WTC11 (cell line): ENCODE data around the gene SLC2A1. TPM values are rescaled to one million over a fixed set of nuclear protein-coding genes. Genes with fewer than 3 reads are reported as not detected.

Experiments
- ATAC-seq: fragments of 200-7000 bp; cut with Tn5 transposase; 2 replicates; pipeline ENCODE4 v1.10.0; 2021; ENCODE audit warnings: mild to moderate bottlenecking, moderate library complexity
- CTCF ChIA-PET: fragments of 300-600 bp; sonication (Branson Sonifier 250); formaldehyde crosslinking; loops from one replicate; lab custom pipeline; 2021; ENCODE audit warnings: antibody characterized with exemption; lab: Charles Lee
- POLR2A ChIA-PET: fragments of 350-600 bp; sonication (Branson Sonifier 250); formaldehyde crosslinking; loops from one replicate; lab custom pipeline; 2021; ENCODE audit warnings: antibody characterized with exemption; lab: Charles Lee
- DNase-seq: peaks from one replicate; pipeline ENCODE4 v3.0.0; 2021; ENCODE audit warnings: low spot score
- H3K27ac Mint-ChIP-seq: 2 replicates; pipeline ENCODE4 v1.8.0; 2021; ENCODE audit warnings: mixed read lengths
- H3K27me3 Mint-ChIP-seq: 2 replicates; pipeline ENCODE4 v1.8.0; 2021; ENCODE audit warnings: low read depth, mild to moderate bottlenecking, moderate library complexity, mixed read lengths
- H3K36me3 Mint-ChIP-seq: 2 replicates; pipeline ENCODE4 v1.8.0; 2021; ENCODE audit warnings: mixed read lengths
- H3K4me1 Mint-ChIP-seq: 2 replicates; pipeline ENCODE4 v1.8.0; 2022; ENCODE audit warnings: mixed read lengths
- H3K4me3 Mint-ChIP-seq: 2 replicates; pipeline ENCODE4 v1.8.0; 2021; ENCODE audit warnings: mild to moderate bottlenecking, moderate library complexity, mixed read lengths
- H3K9me3 Mint-ChIP-seq: 2 replicates; pipeline ENCODE4 v1.8.0; 2021; ENCODE audit warnings: mixed read lengths
- AR ChIP-seq: fragments of 250-450 bp; sonication (Bioruptor Pico); IDR thresholded peaks from 2 replicates; pipeline ENCODE4 v1.9.0; 2021; ENCODE audit warnings: mild to moderate bottlenecking
- ATF3 ChIP-seq: sonication (generic); formaldehyde crosslinking; conservative IDR thresholded peaks from 2 replicates; pipeline ENCODE4 v1.8.1; 2022; ENCODE audit warnings: mild to moderate bottlenecking, missing genetic modification reagents
- CBFB ChIP-seq: sonication (generic); formaldehyde crosslinking; IDR thresholded peaks from 2 replicates; pipeline ENCODE4 v1.8.1; 2022; ENCODE audit warnings: mild to moderate bottlenecking, low read depth, missing genetic modification reagents
- CDX4 ChIP-seq: fragments of 250-450 bp; sonication (Bioruptor Pico); IDR thresholded peaks from 2 replicates; pipeline ENCODE4 v1.9.0; 2021; ENCODE audit warnings: moderate library complexity, mild to moderate bottlenecking, inconsistent platforms, borderline replicate concordance
- ERG ChIP-seq: fragments of 250-450 bp; sonication (Bioruptor Pico); IDR thresholded peaks from 2 replicates; pipeline ENCODE4 v1.8.0; 2021; ENCODE audit warnings: mild to moderate bottlenecking
- ESRRA ChIP-seq: sonication (generic); formaldehyde crosslinking; IDR thresholded peaks from 2 replicates; pipeline ENCODE4 v1.8.1; 2022; ENCODE audit warnings: mild to moderate bottlenecking, missing genetic modification reagents, borderline replicate concordance
- NFYB ChIP-seq: sonication (generic); formaldehyde crosslinking; conservative IDR thresholded peaks from 2 replicates; pipeline ENCODE4 v1.8.0; 2022; ENCODE audit warnings: low read depth, missing genetic modification reagents
- NR2C2 ChIP-seq: sonication (generic); formaldehyde crosslinking; IDR thresholded peaks from 2 replicates; pipeline ENCODE4 v1.8.0; 2022; ENCODE audit warnings: mild to moderate bottlenecking, missing genetic modification reagents
- SMAD4 ChIP-seq: sonication (generic); formaldehyde crosslinking; IDR thresholded peaks from 2 replicates; pipeline ENCODE4 v1.8.0; 2022; ENCODE audit warnings: mild to moderate bottlenecking, missing genetic modification reagents
- STAT6 ChIP-seq: sonication (generic); formaldehyde crosslinking; conservative IDR thresholded peaks from 2 replicates; pipeline ENCODE4 v1.8.1; 2023; ENCODE audit warnings: mild to moderate bottlenecking, low read depth, missing genetic modification reagents, moderate library complexity
- ZBTB21 ChIP-seq: sonication (generic); formaldehyde crosslinking; IDR thresholded peaks from 2 replicates; pipeline ENCODE4 v1.8.1; 2023; ENCODE audit warnings: mild to moderate bottlenecking, missing genetic modification reagents, borderline replicate concordance
- ZNF121 ChIP-seq: sonication (generic); formaldehyde crosslinking; IDR thresholded peaks from 2 replicates; pipeline ENCODE4 v1.8.0; 2023; ENCODE audit warnings: missing genetic modification reagents
- ZNF138 ChIP-seq: sonication (generic); formaldehyde crosslinking; conservative IDR thresholded peaks from 2 replicates; pipeline ENCODE4 v1.8.1; 2022; ENCODE audit warnings: mild to moderate bottlenecking, moderate library complexity, missing genetic modification reagents
- ZNF232 ChIP-seq: sonication (generic); formaldehyde crosslinking; IDR thresholded peaks from 2 replicates; pipeline ENCODE4 v1.8.0; 2022; ENCODE audit warnings: mild to moderate bottlenecking, missing genetic modification reagents
- total RNA-seq: library from RNA; stranded (reverse); gene quantifications from 3 replicates; pipeline ENCODE4 v1.2.3, GENCODE V29; 2021
- TF ChIP-seq, protein P1 (sequence below): fragments of 250-450 bp; sonication (Bioruptor Pico); IDR thresholded peaks from 2 replicates; pipeline ENCODE4 v1.9.0; 2021; ENCODE audit warnings: mild to moderate bottlenecking, borderline replicate concordance
- TF ChIP-seq, protein P2 (sequence below): sonication (generic); formaldehyde crosslinking; IDR thresholded peaks from 2 replicates; pipeline ENCODE4 v1.8.1; 2023; ENCODE audit warnings: mild to moderate bottlenecking, missing genetic modification reagents, borderline replicate concordance
- TF ChIP-seq, protein P3 (sequence below): sonication (generic); formaldehyde crosslinking; IDR thresholded peaks from 2 replicates; pipeline ENCODE4 v1.8.0; 2023; ENCODE audit warnings: mild to moderate bottlenecking, missing genetic modification reagents

SLC2A1 gene
- total RNA-seq, 1 experiment from 2014 or later, result 215 TPM

DNA sequence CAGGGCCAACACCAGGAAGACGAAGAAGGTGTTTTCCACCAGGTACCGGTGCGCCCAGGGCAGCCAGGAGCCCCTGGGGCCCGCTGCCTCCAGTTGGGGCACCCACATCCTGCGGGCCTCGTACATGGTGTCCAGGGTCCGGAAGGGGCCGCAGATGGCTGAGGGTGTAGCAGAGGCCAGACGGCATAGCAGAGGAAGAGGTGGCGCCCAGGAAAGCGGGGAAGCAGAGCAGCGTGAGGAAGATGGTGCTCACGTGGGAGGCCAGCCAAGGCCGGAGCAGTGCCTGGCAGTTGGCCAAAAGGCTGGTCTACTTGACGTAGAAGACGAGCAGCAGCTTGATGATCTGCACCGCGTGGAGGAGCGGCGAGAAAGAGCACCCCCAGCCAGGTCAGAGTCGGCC lies 71.9 kb downstream of the SLC2A1 start:
- no peak overlapping the region for H3K27ac Mint-ChIP-seq
- no peak for ATAC-seq
- no peaks in the 10 kb centered on the region for H3K9me3 Mint-ChIP-seq
- POLR2A ChIA-PET, result no interaction called here
- H3K36me3 Mint-ChIP-seq, result no peaks in the 10 kb centered on the region
- H3K4me3 Mint-ChIP-seq, result no peak overlapping the region
- H3K4me1 Mint-ChIP-seq, result no peaks in the 10 kb centered on the region
- no peak for DNase-seq
- TF ChIP-seq NR2C2 (CRISPR knock-in tag) (no peak), SMAD4 (CRISPR knock-in tag) (no peak), ZNF232 (CRISPR knock-in tag) (no peak), AR (no peak), CBFB (CRISPR knock-in tag) (no peak), ERG (no peak), NFYB (CRISPR knock-in tag) (no peak), ZNF121 (CRISPR knock-in tag) (no peak), ZBTB21 (CRISPR knock-in tag) (no peak), ATF3 (no peak), ESRRA (CRISPR knock-in tag) (no peak), STAT6 (CRISPR knock-in tag) (no peak), CDX4 (CRISPR knock-in tag) (no peak), ZNF138 (no peak)
- TF ChIP-seq, protein P1, sequence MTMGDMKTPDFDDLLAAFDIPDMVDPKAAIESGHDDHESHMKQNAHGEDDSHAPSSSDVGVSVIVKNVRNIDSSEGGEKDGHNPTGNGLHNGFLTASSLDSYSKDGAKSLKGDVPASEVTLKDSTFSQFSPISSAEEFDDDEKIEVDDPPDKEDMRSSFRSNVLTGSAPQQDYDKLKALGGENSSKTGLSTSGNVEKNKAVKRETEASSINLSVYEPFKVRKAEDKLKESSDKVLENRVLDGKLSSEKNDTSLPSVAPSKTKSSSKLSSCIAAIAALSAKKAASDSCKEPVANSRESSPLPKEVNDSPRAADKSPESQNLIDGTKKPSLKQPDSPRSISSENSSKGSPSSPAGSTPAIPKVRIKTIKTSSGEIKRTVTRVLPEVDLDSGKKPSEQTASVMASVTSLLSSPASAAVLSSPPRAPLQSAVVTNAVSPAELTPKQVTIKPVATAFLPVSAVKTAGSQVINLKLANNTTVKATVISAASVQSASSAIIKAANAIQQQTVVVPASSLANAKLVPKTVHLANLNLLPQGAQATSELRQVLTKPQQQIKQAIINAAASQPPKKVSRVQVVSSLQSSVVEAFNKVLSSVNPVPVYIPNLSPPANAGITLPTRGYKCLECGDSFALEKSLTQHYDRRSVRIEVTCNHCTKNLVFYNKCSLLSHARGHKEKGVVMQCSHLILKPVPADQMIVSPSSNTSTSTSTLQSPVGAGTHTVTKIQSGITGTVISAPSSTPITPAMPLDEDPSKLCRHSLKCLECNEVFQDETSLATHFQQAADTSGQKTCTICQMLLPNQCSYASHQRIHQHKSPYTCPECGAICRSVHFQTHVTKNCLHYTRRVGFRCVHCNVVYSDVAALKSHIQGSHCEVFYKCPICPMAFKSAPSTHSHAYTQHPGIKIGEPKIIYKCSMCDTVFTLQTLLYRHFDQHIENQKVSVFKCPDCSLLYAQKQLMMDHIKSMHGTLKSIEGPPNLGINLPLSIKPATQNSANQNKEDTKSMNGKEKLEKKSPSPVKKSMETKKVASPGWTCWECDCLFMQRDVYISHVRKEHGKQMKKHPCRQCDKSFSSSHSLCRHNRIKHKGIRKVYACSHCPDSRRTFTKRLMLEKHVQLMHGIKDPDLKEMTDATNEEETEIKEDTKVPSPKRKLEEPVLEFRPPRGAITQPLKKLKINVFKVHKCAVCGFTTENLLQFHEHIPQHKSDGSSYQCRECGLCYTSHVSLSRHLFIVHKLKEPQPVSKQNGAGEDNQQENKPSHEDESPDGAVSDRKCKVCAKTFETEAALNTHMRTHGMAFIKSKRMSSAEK (CRISPR knock-in tag), result no peak
- TF ChIP-seq, protein P2, sequence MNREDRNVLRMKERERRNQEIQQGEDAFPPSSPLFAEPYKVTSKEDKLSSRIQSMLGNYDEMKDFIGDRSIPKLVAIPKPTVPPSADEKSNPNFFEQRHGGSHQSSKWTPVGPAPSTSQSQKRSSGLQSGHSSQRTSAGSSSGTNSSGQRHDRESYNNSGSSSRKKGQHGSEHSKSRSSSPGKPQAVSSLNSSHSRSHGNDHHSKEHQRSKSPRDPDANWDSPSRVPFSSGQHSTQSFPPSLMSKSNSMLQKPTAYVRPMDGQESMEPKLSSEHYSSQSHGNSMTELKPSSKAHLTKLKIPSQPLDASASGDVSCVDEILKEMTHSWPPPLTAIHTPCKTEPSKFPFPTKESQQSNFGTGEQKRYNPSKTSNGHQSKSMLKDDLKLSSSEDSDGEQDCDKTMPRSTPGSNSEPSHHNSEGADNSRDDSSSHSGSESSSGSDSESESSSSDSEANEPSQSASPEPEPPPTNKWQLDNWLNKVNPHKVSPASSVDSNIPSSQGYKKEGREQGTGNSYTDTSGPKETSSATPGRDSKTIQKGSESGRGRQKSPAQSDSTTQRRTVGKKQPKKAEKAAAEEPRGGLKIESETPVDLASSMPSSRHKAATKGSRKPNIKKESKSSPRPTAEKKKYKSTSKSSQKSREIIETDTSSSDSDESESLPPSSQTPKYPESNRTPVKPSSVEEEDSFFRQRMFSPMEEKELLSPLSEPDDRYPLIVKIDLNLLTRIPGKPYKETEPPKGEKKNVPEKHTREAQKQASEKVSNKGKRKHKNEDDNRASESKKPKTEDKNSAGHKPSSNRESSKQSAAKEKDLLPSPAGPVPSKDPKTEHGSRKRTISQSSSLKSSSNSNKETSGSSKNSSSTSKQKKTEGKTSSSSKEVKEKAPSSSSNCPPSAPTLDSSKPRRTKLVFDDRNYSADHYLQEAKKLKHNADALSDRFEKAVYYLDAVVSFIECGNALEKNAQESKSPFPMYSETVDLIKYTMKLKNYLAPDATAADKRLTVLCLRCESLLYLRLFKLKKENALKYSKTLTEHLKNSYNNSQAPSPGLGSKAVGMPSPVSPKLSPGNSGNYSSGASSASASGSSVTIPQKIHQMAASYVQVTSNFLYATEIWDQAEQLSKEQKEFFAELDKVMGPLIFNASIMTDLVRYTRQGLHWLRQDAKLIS (CRISPR knock-in tag), result no peak
- TF ChIP-seq, protein P3, sequence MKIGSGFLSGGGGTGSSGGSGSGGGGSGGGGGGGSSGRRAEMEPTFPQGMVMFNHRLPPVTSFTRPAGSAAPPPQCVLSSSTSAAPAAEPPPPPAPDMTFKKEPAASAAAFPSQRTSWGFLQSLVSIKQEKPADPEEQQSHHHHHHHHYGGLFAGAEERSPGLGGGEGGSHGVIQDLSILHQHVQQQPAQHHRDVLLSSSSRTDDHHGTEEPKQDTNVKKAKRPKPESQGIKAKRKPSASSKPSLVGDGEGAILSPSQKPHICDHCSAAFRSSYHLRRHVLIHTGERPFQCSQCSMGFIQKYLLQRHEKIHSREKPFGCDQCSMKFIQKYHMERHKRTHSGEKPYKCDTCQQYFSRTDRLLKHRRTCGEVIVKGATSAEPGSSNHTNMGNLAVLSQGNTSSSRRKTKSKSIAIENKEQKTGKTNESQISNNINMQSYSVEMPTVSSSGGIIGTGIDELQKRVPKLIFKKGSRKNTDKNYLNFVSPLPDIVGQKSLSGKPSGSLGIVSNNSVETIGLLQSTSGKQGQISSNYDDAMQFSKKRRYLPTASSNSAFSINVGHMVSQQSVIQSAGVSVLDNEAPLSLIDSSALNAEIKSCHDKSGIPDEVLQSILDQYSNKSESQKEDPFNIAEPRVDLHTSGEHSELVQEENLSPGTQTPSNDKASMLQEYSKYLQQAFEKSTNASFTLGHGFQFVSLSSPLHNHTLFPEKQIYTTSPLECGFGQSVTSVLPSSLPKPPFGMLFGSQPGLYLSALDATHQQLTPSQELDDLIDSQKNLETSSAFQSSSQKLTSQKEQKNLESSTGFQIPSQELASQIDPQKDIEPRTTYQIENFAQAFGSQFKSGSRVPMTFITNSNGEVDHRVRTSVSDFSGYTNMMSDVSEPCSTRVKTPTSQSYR (CRISPR knock-in tag), result no peak
- TF ChIP-seq, all 79 proteins: peak for 0
- H3K27me3 Mint-ChIP-seq, result peaks cover 7% of the 10 kb centered on the region; the same call in 1 of the 2 replicates
- CTCF ChIA-PET, result interaction anchor here (1.4 kb wide), 1 partner anchor 27 kb away, joined by 4 read pairs; no protein-coding TSS in a partner anchor
